Suprapubic skin (tissue), 4 donors: ENCODE data around the gene BOK. TPM values are rescaled to one million over a fixed set of nuclear protein-coding genes. Genes with fewer than 3 reads are reported as not detected.

Source experiments
- DNase-seq, 2 donors: peaks; one replicate each; pipeline ENCODE4 v3.0.0-alpha.2; 2019; ENCODE audit warnings: low spot score in 2 of 2
- H3K27ac ChIP-seq: fragments of 200-600 bp; sonication (generic); one replicate; pipeline ENCODE4 v1.5.1; 2019
- H3K27me3 ChIP-seq: fragments of 200-600 bp; sonication (generic); one replicate; pipeline ENCODE4 v1.5.1; 2019
- H3K36me3 ChIP-seq: fragments of 200-600 bp; sonication (generic); one replicate; pipeline ENCODE4 v1.5.1; 2019
- H3K4me1 ChIP-seq: fragments of 200-600 bp; sonication (generic); one replicate; pipeline ENCODE4 v1.5.1; 2019
- H3K4me3 ChIP-seq: fragments of 200-600 bp; sonication (generic); one replicate; pipeline ENCODE4 v1.5.1; 2019; ENCODE audit warnings: mild to moderate bottlenecking
- H3K9me3 ChIP-seq: fragments of 200-600 bp; sonication (generic); one replicate; pipeline ENCODE4 v1.5.1; 2019
- EP300 ChIP-seq: sonication (generic); formaldehyde crosslinking; IDR thresholded peaks from one replicate; pipeline ENCODE4 v1.6.1; 2017; ENCODE audit warnings: antibody characterized with exemption
- POLR2A ChIP-seq, 2 donors: fragments of 450-650 bp; IDR thresholded peaks; one replicate each; pipeline ENCODE4 v1.6.1; 2017; ENCODE audit warnings: antibody characterized with exemption in 2 of 2, mild to moderate bottlenecking in 2 of 2, moderate library complexity in 2 of 2
- POLR2AphosphoS5 ChIP-seq, 3 donors: sonication (generic); formaldehyde crosslinking; IDR thresholded peaks; one replicate each; pipeline ENCODE4 v1.6.1; 2017; ENCODE audit warnings: antibody characterized with exemption in 3 of 3
- WGBS: methylation state at CpG from one replicate; pipeline ENCODE4 v1.1.5; 2018; 5-methylcytosine and 5-hydroxymethylcytosine counted together
- total RNA-seq, 4 donors: library from RNA; depleted of rRNA; stranded (reverse); fragments of >200 nt; gene quantifications; one replicate each; pipeline ENCODE4 v1.1.0, GENCODE V29; 2016
- TF ChIP-seq, protein P1 (sequence below), 2 donors: fragments of 200-600 bp in 1 of 2; fragments of 450-650 bp in 1 of 2; sonication (generic) in 1 of 2; IDR thresholded peaks; one replicate each; pipeline ENCODE4 v1.5.1; 2016 to 2019; ENCODE audit warnings: antibody characterized with exemption in 2 of 2, mild to moderate bottlenecking in 1 of 2, moderate library complexity in 1 of 2

Gene BOK
- total RNA-seq, 4 donors from 2014 or later: 32.4 to 61.6 (median 60.5) TPM

- DNase-seq: no peak
- WGBS: 84% methylated on average over 9 of the region's 13 CpGs
- H3K36me3 ChIP-seq: peaks cover 82% of the 10 kb centered on the region
- no peaks in the 10 kb centered on the region for H3K9me3 ChIP-seq
- no peak overlapping the region for H3K27ac ChIP-seq
- TF ChIP-seq EP300: no peak
- TF ChIP-seq, protein P1, sequence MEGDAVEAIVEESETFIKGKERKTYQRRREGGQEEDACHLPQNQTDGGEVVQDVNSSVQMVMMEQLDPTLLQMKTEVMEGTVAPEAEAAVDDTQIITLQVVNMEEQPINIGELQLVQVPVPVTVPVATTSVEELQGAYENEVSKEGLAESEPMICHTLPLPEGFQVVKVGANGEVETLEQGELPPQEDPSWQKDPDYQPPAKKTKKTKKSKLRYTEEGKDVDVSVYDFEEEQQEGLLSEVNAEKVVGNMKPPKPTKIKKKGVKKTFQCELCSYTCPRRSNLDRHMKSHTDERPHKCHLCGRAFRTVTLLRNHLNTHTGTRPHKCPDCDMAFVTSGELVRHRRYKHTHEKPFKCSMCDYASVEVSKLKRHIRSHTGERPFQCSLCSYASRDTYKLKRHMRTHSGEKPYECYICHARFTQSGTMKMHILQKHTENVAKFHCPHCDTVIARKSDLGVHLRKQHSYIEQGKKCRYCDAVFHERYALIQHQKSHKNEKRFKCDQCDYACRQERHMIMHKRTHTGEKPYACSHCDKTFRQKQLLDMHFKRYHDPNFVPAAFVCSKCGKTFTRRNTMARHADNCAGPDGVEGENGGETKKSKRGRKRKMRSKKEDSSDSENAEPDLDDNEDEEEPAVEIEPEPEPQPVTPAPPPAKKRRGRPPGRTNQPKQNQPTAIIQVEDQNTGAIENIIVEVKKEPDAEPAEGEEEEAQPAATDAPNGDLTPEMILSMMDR (IDR thresholded peaks at IDR 0.05): no peak
- no peak for TF ChIP-seq POLR2A (IDR thresholded peaks at IDR 0.05)
- TF ChIP-seq POLR2AphosphoS5 (IDR thresholded peaks at IDR 0.05): no peak
- H3K4me1 ChIP-seq: no peaks in the 10 kb centered on the region
- H3K4me3 ChIP-seq: no peak overlapping the region
- H3K27me3 ChIP-seq: no peaks in the 10 kb centered on the region
Measured at GRCh38 chr2:241601841-241602240, 43.3 kb downstream of the BOK start.

DNA sequence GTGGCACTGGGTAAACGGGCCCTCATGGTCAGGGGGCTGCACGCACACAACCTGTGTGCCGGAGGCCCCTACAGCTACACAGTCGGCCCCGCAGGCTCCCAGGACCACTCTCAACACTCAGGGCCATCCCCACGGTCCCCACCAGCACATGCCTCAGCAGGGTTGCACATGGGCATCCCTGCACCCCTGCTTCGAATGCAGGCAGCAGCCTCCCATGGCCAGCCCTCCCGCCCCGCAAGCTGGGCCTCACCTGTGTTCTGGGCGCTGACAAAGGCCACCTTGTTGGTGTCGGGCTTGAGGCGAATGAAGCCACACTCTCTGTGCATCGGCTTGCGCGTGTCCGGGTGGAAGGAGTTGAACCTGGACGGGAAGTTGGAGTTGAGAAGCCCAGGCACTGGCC, 44.2 kb downstream of the BOK start:
- H3K27ac ChIP-seq: no peak overlapping the region
- no peak overlapping the region for H3K4me3 ChIP-seq
- no peaks in the 10 kb centered on the region for H3K4me1 ChIP-seq
- no peak for DNase-seq
- WGBS: 100% methylated on average over 6 of the region's 17 CpGs
- H3K27me3 ChIP-seq: no peaks in the 10 kb centered on the region
- TF ChIP-seq POLR2A (IDR thresholded peaks at IDR 0.05): no peak
- TF ChIP-seq, protein P1 (IDR thresholded peaks at IDR 0.05): no peak
- no peak for TF ChIP-seq EP300
- TF ChIP-seq POLR2AphosphoS5 (IDR thresholded peaks at IDR 0.05): no peak
- H3K9me3 ChIP-seq: no peaks in the 10 kb centered on the region
- H3K36me3 ChIP-seq: peaks cover 80% of the 10 kb centered on the region

DNA sequence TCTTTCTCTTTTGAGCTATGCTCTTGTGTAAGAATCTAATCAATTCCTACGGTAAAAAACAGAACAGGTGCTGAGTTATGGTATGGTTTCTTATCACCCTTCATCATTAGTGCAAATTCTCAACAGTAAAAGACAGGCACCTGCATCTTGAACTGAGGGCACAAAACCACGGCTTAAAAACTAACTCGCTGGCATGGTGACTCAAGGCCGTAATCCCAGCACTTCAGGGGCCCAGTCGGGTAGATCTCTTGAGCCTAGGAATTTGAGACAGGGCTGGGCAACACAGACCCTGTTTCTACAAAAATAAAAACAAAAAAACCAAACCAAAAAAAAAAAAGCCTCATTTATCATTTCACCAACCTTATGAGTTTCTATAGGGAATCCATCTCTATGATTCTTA, 45.1 kb downstream of the BOK start:
- Histone ChIP-seq H3K4me1 (no peaks in the 10 kb centered on the region), H3K27ac (no peak overlapping the region), H3K27me3 (no peaks in the 10 kb centered on the region), H3K36me3 (peaks cover 83% of the 10 kb centered on the region), H3K4me3 (no peak overlapping the region), H3K9me3 (no peaks in the 10 kb centered on the region)
- DNase-seq: no peak
- TF ChIP-seq, protein P1 (IDR thresholded peaks at IDR 0.05): no peak
- TF ChIP-seq EP300 (no peak), POLR2A (IDR thresholded peaks at IDR 0.05) (no peak), POLR2AphosphoS5 (IDR thresholded peaks at IDR 0.05) (no peak)
- 90% methylated on average over 5 of the region's 5 CpGs for WGBS

- H3K27ac ChIP-seq: no peak overlapping the region
- H3K36me3 ChIP-seq: peaks cover 58% of the 10 kb centered on the region
- 92% methylated on average over 7 of the region's 8 CpGs for WGBS
- no peak for DNase-seq
- H3K27me3 ChIP-seq: no peaks in the 10 kb centered on the region
- TF ChIP-seq POLR2AphosphoS5 (IDR thresholded peaks at IDR 0.05): no peak
- TF ChIP-seq EP300: no peak
- TF ChIP-seq, protein P1 (IDR thresholded peaks at IDR 0.05): no peak
- no peak for TF ChIP-seq POLR2A (IDR thresholded peaks at IDR 0.05)
- H3K4me3 ChIP-seq: no peak overlapping the region
- peaks cover 20% of the 10 kb centered on the region for H3K4me1 ChIP-seq
- H3K9me3 ChIP-seq: no peaks in the 10 kb centered on the region
Measured at GRCh38 chr2:241606186-241606585, 47.6 kb downstream of the BOK start.

- Histone ChIP-seq H3K4me3 (no peak overlapping the region), H3K27me3 (no peaks in the 10 kb centered on the region), H3K36me3 (peaks cover 47% of the 10 kb centered on the region), H3K27ac (no peak overlapping the region), H3K9me3 (no peaks in the 10 kb centered on the region), H3K4me1 (peaks cover 21% of the 10 kb centered on the region)
- TF ChIP-seq POLR2AphosphoS5 (IDR thresholded peaks at IDR 0.05) (no peak), EP300 (no peak)
- TF ChIP-seq, protein P1 (IDR thresholded peaks at IDR 0.05): no peak
- no peak for DNase-seq
- WGBS: 95% methylated on average over 22 of the region's 27 CpGs
Measured at GRCh38 chr2:241607162-241607885, 48.8 kb downstream of the BOK start.
